Ishikawa (cell line): Measurements from ENCODE around the gene PTPN22.

Source experiments
- CEBPB ChIP-seq: IDR thresholded peaks from 2 replicates; pipeline ENCODE4 v1.6.1; 2012
- EGR1 ChIP-seq: IDR thresholded peaks from 2 replicates; pipeline ENCODE4 v1.6.1; 2012
- EP300 ChIP-seq: IDR thresholded peaks from 2 replicates; pipeline ENCODE4 v1.6.1; 2012; ENCODE audit warnings: borderline replicate concordance
- MAX ChIP-seq: IDR thresholded peaks from 2 replicates; pipeline ENCODE4 v1.6.1; 2012
- NFIC ChIP-seq: IDR thresholded peaks from 2 replicates; pipeline ENCODE4 v1.6.1; 2012
- REST ChIP-seq: IDR thresholded peaks from 2 replicates; pipeline ENCODE4 v1.6.1; 2012; ENCODE audit warnings: low read depth, mild to moderate bottlenecking
- TAF1 ChIP-seq: IDR thresholded peaks from 2 replicates; pipeline ENCODE4 v1.6.1; 2012; ENCODE audit warnings: low read depth, mild to moderate bottlenecking
- TEAD4 ChIP-seq: IDR thresholded peaks from 2 replicates; pipeline ENCODE4 v1.6.1; 2012
- ZBTB7A ChIP-seq: IDR thresholded peaks from 2 replicates; pipeline ENCODE4 v1.6.1; 2012; ENCODE audit warnings: low read depth

- TF ChIP-seq TEAD4 = no peak
- TF ChIP-seq REST = no peak
- TF ChIP-seq MAX = no peak
- no peak for TF ChIP-seq CEBPB
- no peak for TF ChIP-seq EGR1
- TF ChIP-seq NFIC = no peak
- TF ChIP-seq ZBTB7A = no peak
- no peak for TF ChIP-seq TAF1
- TF ChIP-seq EP300 = no peak
These were observed 13.7 kb downstream of the PTPN22 start for GRCh38 chr1:113857776-113858175.
